ENCODE results near the gene RALGPS1. TPM values are rescaled to one million over a fixed set of nuclear protein-coding genes. Genes with fewer than 3 reads are reported as not detected.

Gene RALGPS1
- total RNA-seq, 1 donor from 2014 or later: 21.7 TPM

- intact Hi-C loops (cut with micrococcal nuclease): no loop called here
- Mint-ChIP-seq H3K36me3 (ENCODE audit: low read depth) (peaks cover 1% of the 10 kb centered on the region), H3K27me3 (no peaks in the 10 kb centered on the region), H3K27ac (no peak overlapping the region), H3K9me3 (no peaks in the 10 kb centered on the region), H3K4me3 (no peak overlapping the region), H3K4me1 (no peaks in the 10 kb centered on the region)
- CTCF ChIA-PET: interaction anchor here (0.7 to 1.0 kb wide), 2 partner anchors 8 to 17 kb away, joined by 3 read pairs; no protein-coding TSS in a partner anchor
- no peak for ATAC-seq (ENCODE audit: low read depth)
- POLR2A ChIA-PET: interaction anchor here (0.5 kb wide), 1 partner anchor 471 kb away, joined by 3 read pairs; no protein-coding TSS in a partner anchor
- no peak for DNase-seq
- no peak for TF ChIP-seq CTCF (IDR thresholded peaks at IDR 0.05)
Observed at GRCh38 chr9:126957687-126958053, 43.1 kb downstream of the RALGPS1 start.

- Mint-ChIP-seq H3K27me3 (no peaks in the 10 kb centered on the region), H3K36me3 (ENCODE audit: low read depth) (peaks cover 12% of the 10 kb centered on the region), H3K4me3 (no peak overlapping the region), H3K4me1 (no peaks in the 10 kb centered on the region), H3K27ac (no peak overlapping the region), H3K9me3 (no peaks in the 10 kb centered on the region)
- POLR2A ChIA-PET: no interaction called here
- no peak for ATAC-seq (ENCODE audit: low read depth)
- TF ChIP-seq CTCF (IDR thresholded peaks at IDR 0.05): no peak
- intact Hi-C loops (cut with micrococcal nuclease): no loop called here
- DNase-seq: no peak
- CTCF ChIA-PET: no interaction called here
Observed at GRCh38 chr9:126959336-126959735, 44.8 kb downstream of the RALGPS1 start.

- POLR2A ChIA-PET: no interaction called here
- Mint-ChIP-seq H3K4me3 (no peak overlapping the region), H3K9me3 (no peaks in the 10 kb centered on the region), H3K27ac (no peak overlapping the region), H3K4me1 (no peaks in the 10 kb centered on the region), H3K27me3 (no peaks in the 10 kb centered on the region), H3K36me3 (ENCODE audit: low read depth) (peaks cover 16% of the 10 kb centered on the region)
- no peak for DNase-seq
- CTCF ChIA-PET: no interaction called here
- TF ChIP-seq CTCF (IDR thresholded peaks at IDR 0.05): no peak
- ATAC-seq (ENCODE audit: low read depth): no peak
- intact Hi-C loops (cut with micrococcal nuclease): no loop called here
Observed at GRCh38 chr9:126959917-126960316, 45.3 kb downstream of the RALGPS1 start.

GRCh38 chr9:126962336-126962735 lies 47.8 kb downstream of the RALGPS1 start:
- Mint-ChIP-seq H3K36me3 (ENCODE audit: low read depth) (peaks cover 28% of the 10 kb centered on the region), H3K27ac (no peak overlapping the region)
- CTCF ChIA-PET: interaction anchor here (1.3 kb wide), 1 partner anchor 24 kb away, joined by 3 read pairs; no protein-coding TSS in a partner anchor

GRCh38 chr9:126965077-126965476 lies 50.5 kb downstream of the RALGPS1 start:
- Mint-ChIP-seq H3K27ac (no peak overlapping the region), H3K9me3 (no peaks in the 10 kb centered on the region), H3K4me1 (no peaks in the 10 kb centered on the region), H3K36me3 (ENCODE audit: low read depth) (peaks cover 28% of the 10 kb centered on the region), H3K4me3 (no peak overlapping the region), H3K27me3 (no peaks in the 10 kb centered on the region)
- TF ChIP-seq CTCF (IDR thresholded peaks at IDR 0.05): no peak
- ChIA-PET CTCF (interaction anchor here (0.7 to 1.5 kb wide), 7 partner anchors 8 to 250 kb away, joined by 3 to 9 read pairs (median 3); no protein-coding TSS in a partner anchor), POLR2A (no interaction called here)
- DNase-seq (no peak), ATAC-seq (ENCODE audit: low read depth) (no peak)
- intact Hi-C loops (cut with micrococcal nuclease): loop anchor here (1.0 kb wide), 1 partner anchor 234 kb away; no protein-coding TSS in a partner anchor

More at GRCh38 chr9:126962336-126962735, 47.8 kb downstream of the RALGPS1 start:
- Mint-ChIP-seq H3K27me3 (no peaks in the 10 kb centered on the region), H3K4me1 (no peaks in the 10 kb centered on the region), H3K4me3 (no peak overlapping the region), H3K9me3 (no peaks in the 10 kb centered on the region)
- ATAC-seq (ENCODE audit: low read depth) (no peak), DNase-seq (no peak)
- intact Hi-C loops (cut with micrococcal nuclease): no loop called here
- POLR2A ChIA-PET: no interaction called here
- TF ChIP-seq CTCF (IDR thresholded peaks at IDR 0.05): no peak
